ENCODE measurements around the gene AFF3. TPM values are rescaled to one million over a fixed set of nuclear protein-coding genes. Genes with fewer than 3 reads are reported as not detected.

Gene AFF3
- total and polyA plus RNA-seq, 2 of the 4 experiments (the other 2 are of a cell fraction), result 12.9 to 14.3 TPM

- H2AK9ac ChIP-seq (replicated peaks; ENCODE audit: low read depth, low read length, poor library complexity), result no peak overlapping the region
- no peak overlapping the region for H3K4me2 ChIP-seq (ENCODE audit: low read depth, low read length)
- H3K4me3 ChIP-seq (ENCODE audit: insufficient read depth, low read depth, low read length), result no peak overlapping the region
- no CpG with 5 or more reads among the region's 2 CpGs for WGBS, 2 experiments (ENCODE audit: extremely low coverage in 2 of 2, insufficient read length in 1 of 2)
- no peak overlapping the region for H3K14ac ChIP-seq (replicated peaks; ENCODE audit: low read depth, low read length)
- no peak overlapping the region for H3K9ac ChIP-seq (ENCODE audit: low read depth, low read length)
- dilution Hi-C loops (cut with HindIII; ENCODE audit: low sequenced_read_pairs, unreplicated experiment), result no loop called here
- no peak overlapping the region for H2AFZ ChIP-seq (replicated peaks; ENCODE audit: low read length, poor library complexity)
- no peak overlapping the region for H2BK5ac ChIP-seq (ENCODE audit: low read depth, low read length, poor library complexity, severe bottlenecking)
- no peak overlapping the region for H3K4ac ChIP-seq (ENCODE audit: low read depth, low read length)
- H4K91ac ChIP-seq (ENCODE audit: insufficient read depth, low read depth, low read length), result no peak overlapping the region
- in situ Hi-C loops (cut with MboI; ENCODE audit: low sequenced_read_pairs), result no loop called here
- intact Hi-C loops (cut with micrococcal nuclease), result no loop called here
- H2AK5ac ChIP-seq (ENCODE audit: low read depth, low read length), result no peak overlapping the region
- no peaks in the 10 kb centered on the region for H3K9me1 ChIP-seq (ENCODE audit: insufficient read depth, low read length)
- H4K8ac ChIP-seq (ENCODE audit: low read depth in 2 of 2, low read length in 2 of 2), result no peak overlapping the region
- H3K4me1 ChIP-seq (ENCODE audit: control insufficient read depth, insufficient read depth, low read length), result no peaks in the 10 kb centered on the region
- H3K27me3 ChIP-seq (ENCODE audit: control insufficient read depth, insufficient read depth, low read length), result no peaks in the 10 kb centered on the region
- ATAC-seq (ENCODE audit: low read depth) (no peak), DNase-seq (no peak)
- BruUV-seq (replicated peaks), result no TSS peak
- CTCF ChIA-PET, result interaction anchor here (0.6 kb wide), 1 partner anchor 211 kb away, joined by 3 read pairs; no protein-coding TSS in a partner anchor
- no peak overlapping the region for H3K27ac ChIP-seq (ENCODE audit: insufficient read depth, low read length)
- POLR2A ChIA-PET (ENCODE audit: unreplicated experiment), result no interaction called here
- H3K56ac ChIP-seq (ENCODE audit: extremely low read depth, insufficient read depth, low read length), result no peak overlapping the region
- H2BK20ac ChIP-seq (ENCODE audit: low read depth, low read length), result no peak overlapping the region
- H3K18ac ChIP-seq (ENCODE audit: low read depth, low read length), result no peak overlapping the region
- no peaks in the 10 kb centered on the region for H4K20me1 ChIP-seq (ENCODE audit: insufficient read depth, low read length)
- TF ChIP-seq BHLHE40 (IDR thresholded peaks at IDR 0.05; ENCODE audit: low read depth, low read length) (no peak), RCOR1 (IDR thresholded peaks at IDR 0.05; ENCODE audit: insufficient replicate concordance, low read length) (no peak), FOS (IDR thresholded peaks at IDR 0.05; ENCODE audit: low read depth, low read length) (no peak), SMC3 (IDR thresholded peaks at IDR 0.05; ENCODE audit: low read depth, low read length) (no peak), NFE2L2 (IDR thresholded peaks at IDR 0.05; ENCODE audit: low read depth, low read length) (no peak), MAFK (IDR thresholded peaks at IDR 0.05; ENCODE audit: low read depth, low read length) (no peak), CHD1 (IDR thresholded peaks at IDR 0.05; ENCODE audit: low read depth, low read length) (no peak), POLR2A (IDR thresholded peaks at IDR 0.05; ENCODE audit: low read depth, low read length) (no peak), MXI1 (IDR thresholded peaks at IDR 0.05; ENCODE audit: borderline replicate concordance, low read depth, low read length) (no peak), CEBPB (IDR thresholded peaks at IDR 0.05; ENCODE audit: low read depth, low read length) (no peak)
- H2BK120ac ChIP-seq (ENCODE audit: low read depth, low read length), result no peak overlapping the region
- peaks cover 25 to 29% of the 10 kb centered on the region in 2 experiments for H3K79me1 ChIP-seq (ENCODE audit: low read depth in 1 of 2, low read length in 2 of 2)
- no peaks in the 10 kb centered on the region for H3K9me3 ChIP-seq (ENCODE audit: control insufficient read depth, insufficient read depth, low read length)
- no peak overlapping the region for H2BK15ac ChIP-seq (ENCODE audit: low read depth, low read length)
- H4K5ac ChIP-seq (ENCODE audit: low read depth, low read length), result no peak overlapping the region
- H3K23ac ChIP-seq (ENCODE audit: low read depth, low read length), result no peak overlapping the region
- no peaks in the 10 kb centered on the region; the same call in 1 of the 2 replicates for H3K36me3 ChIP-seq (ENCODE audit: control insufficient read depth, insufficient read depth, low read length)
Measured at GRCh38 chr2:100033976-100034375, 108.4 kb downstream of the AFF3 start.

All from IMR-90 (cell line).